ENCODE results near the gene KCNMA1. TPM values are rescaled to one million over a fixed set of nuclear protein-coding genes. Genes with fewer than 3 reads are reported as not detected.

Gene KCNMA1
- total RNA-seq, 2 donors from 2014 or later, result 29.1 to 37.9 TPM

- no peak for DNase-seq (ENCODE audit: low spot score)
- no peaks in the 10 kb centered on the region for H3K4me1 ChIP-seq (replicated peaks)
- intact Hi-C loops (cut with DNase I), result no loop called here
- no peaks in the 10 kb centered on the region for H3K9me3 ChIP-seq
- no peak for TF ChIP-seq POLR2AphosphoS5 (IDR thresholded peaks at IDR 0.05)
- TF ChIP-seq POLR2A (IDR thresholded peaks at IDR 0.05), result no peak
- TF ChIP-seq CTCF (IDR thresholded peaks at IDR 0.05), result no peak
- H3K36me3 ChIP-seq, result no peaks in the 10 kb centered on the region
- no peak overlapping the region for H3K4me3 ChIP-seq
- peaks cover 4% of the 10 kb centered on the region for H3K27me3 ChIP-seq (replicated peaks; ENCODE audit: insufficient read depth)
- WGBS, result 88% methylated on average over 7 of the region's 7 CpGs
- H3K27ac ChIP-seq, result no peak overlapping the region
Measured at GRCh38 chr10:76977901-76978300, 659.7 kb downstream of the KCNMA1 start.

- Histone ChIP-seq H3K9me3 (no peaks in the 10 kb centered on the region), H3K27ac (no peak overlapping the region), H3K4me1 (replicated peaks) (no peaks in the 10 kb centered on the region), H3K36me3 (no peaks in the 10 kb centered on the region), H3K27me3 (replicated peaks; ENCODE audit: insufficient read depth) (peaks cover 4% of the 10 kb centered on the region), H3K4me3 (no peak overlapping the region)
- DNase-seq (ENCODE audit: low spot score), result no peak
- intact Hi-C loops (cut with DNase I), result no loop called here
- WGBS, result 95% methylated on average over 3 of the region's 3 CpGs
- TF ChIP-seq POLR2A (IDR thresholded peaks at IDR 0.05) (no peak), POLR2AphosphoS5 (IDR thresholded peaks at IDR 0.05) (no peak), CTCF (IDR thresholded peaks at IDR 0.05) (no peak)
Measured at GRCh38 chr10:76977046-76977445, 660.6 kb downstream of the KCNMA1 start.

- 100% methylated on average over 1 of the region's 1 CpG for WGBS
- DNase-seq (ENCODE audit: low spot score), result no peak
- intact Hi-C loops (cut with DNase I), result no loop called here
- TF ChIP-seq POLR2AphosphoS5 (IDR thresholded peaks at IDR 0.05) (no peak), CTCF (IDR thresholded peaks at IDR 0.05) (no peak), POLR2A (IDR thresholded peaks at IDR 0.05) (no peak)
- Histone ChIP-seq H3K27me3 (replicated peaks; ENCODE audit: insufficient read depth) (peaks cover 4% of the 10 kb centered on the region), H3K4me3 (no peak overlapping the region), H3K36me3 (no peaks in the 10 kb centered on the region), H3K4me1 (replicated peaks) (no peaks in the 10 kb centered on the region), H3K9me3 (no peaks in the 10 kb centered on the region), H3K27ac (no peak overlapping the region)
Measured at GRCh38 chr10:76976142-76976541, 661.5 kb downstream of the KCNMA1 start.

- intact Hi-C loops (cut with DNase I), result no loop called here
- no peak overlapping the region for H3K4me3 ChIP-seq
- no peaks in the 10 kb centered on the region for H3K36me3 ChIP-seq
- TF ChIP-seq CTCF (IDR thresholded peaks at IDR 0.05) (no peak), POLR2AphosphoS5 (IDR thresholded peaks at IDR 0.05) (no peak), POLR2A (IDR thresholded peaks at IDR 0.05) (no peak)
- DNase-seq (ENCODE audit: low spot score), result no peak
- WGBS, result 90% methylated on average over 6 of the region's 6 CpGs
- no peak overlapping the region for H3K27ac ChIP-seq
- H3K4me1 ChIP-seq (replicated peaks), result no peaks in the 10 kb centered on the region
- H3K9me3 ChIP-seq, result no peaks in the 10 kb centered on the region
- peaks cover 4% of the 10 kb centered on the region for H3K27me3 ChIP-seq (replicated peaks; ENCODE audit: insufficient read depth)
Measured at GRCh38 chr10:76975126-76975525, 662.5 kb downstream of the KCNMA1 start.

- Histone ChIP-seq H3K4me1 (replicated peaks) (no peaks in the 10 kb centered on the region), H3K27ac (peak overlapping the region in 1 of 2 donors; percentile 5), H3K4me3 (no peak overlapping the region), H3K9me3 (no peaks in the 10 kb centered on the region), H3K27me3 (replicated peaks; ENCODE audit: insufficient read depth) (peaks cover 4% of the 10 kb centered on the region), H3K36me3 (no peaks in the 10 kb centered on the region)
- DNase-seq (ENCODE audit: low spot score), result no peak
- intact Hi-C loops (cut with DNase I), result no loop called here
- no peak for TF ChIP-seq POLR2A (IDR thresholded peaks at IDR 0.05)
- WGBS, result 31% methylated on average over 10 of the region's 10 CpGs
Measured at GRCh38 chr10:76974017-76974691, 663.5 kb downstream of the KCNMA1 start.
